Measurements from ENCODE around the gene GRM1. TPM values are rescaled to one million over a fixed set of nuclear protein-coding genes. Genes with fewer than 3 reads are reported as not detected.
"Not testable (repeated sequence)": the region's sequence is repeated elsewhere in the genome, so short reads cannot be mapped to it uniquely, and the experiment has no call there.

Gene GRM1
- total RNA-seq, 2 donors from 2014 or later, result 0.54 TPM; not detected in 1

DNA sequence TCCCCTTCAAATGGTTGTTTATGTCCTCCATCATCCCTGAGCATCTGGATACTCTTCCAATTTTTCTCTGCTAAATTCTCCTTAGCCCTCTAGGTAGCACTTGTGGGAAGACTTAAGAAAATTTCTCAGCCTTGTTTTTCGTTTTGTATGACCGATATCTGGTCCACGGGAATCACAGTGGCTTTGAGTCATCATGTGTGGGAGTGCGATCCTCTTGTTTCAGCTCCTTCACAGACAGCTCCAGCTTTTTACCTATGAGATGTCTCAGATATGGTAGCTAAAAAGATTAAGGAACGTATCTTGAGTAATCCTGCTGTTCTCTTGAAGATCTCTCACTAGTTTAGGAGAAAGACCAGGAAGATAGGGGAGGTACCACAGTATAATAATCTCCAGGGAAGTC lies 196.1 kb downstream of the GRM1 start:
- Histone ChIP-seq H3K27ac (no peak overlapping the region), H3K4me1 (ENCODE audit: control insufficient read depth in 1 of 2, low read depth in 2 of 2) (no peaks in the 10 kb centered on the region), H3K27me3 (replicated peaks; ENCODE audit: insufficient read depth) (no peaks in the 10 kb centered on the region), H3K4me3 (no peak overlapping the region), H3K9me3 (no peaks in the 10 kb centered on the region), H3K36me3 (no peaks in the 10 kb centered on the region)
- ATAC-seq (ENCODE audit: insufficient number of reproducible peaks, low FRiP score, low read depth) (no peak), DNase-seq (ENCODE audit: low spot score) (no peak)
- no peak for TF ChIP-seq CTCF (IDR thresholded peaks at IDR 0.05)

GRCh38 chr6:146240322-146240721 lies 211.5 kb downstream of the GRM1 start:
- Histone ChIP-seq H3K36me3 (no peaks in the 10 kb centered on the region), H3K4me1 (ENCODE audit: control insufficient read depth in 1 of 2, low read depth in 2 of 2) (no peaks in the 10 kb centered on the region), H3K27me3 (replicated peaks; ENCODE audit: insufficient read depth) (no peaks in the 10 kb centered on the region), H3K9me3 (no peaks in the 10 kb centered on the region), H3K27ac (no peak overlapping the region), H3K4me3 (no peak overlapping the region)
- TF ChIP-seq CTCF (IDR thresholded peaks at IDR 0.05), result no peak
- DNase-seq (ENCODE audit: low spot score) (no peak), ATAC-seq (ENCODE audit: insufficient number of reproducible peaks, low FRiP score, low read depth) (no peak)

DNA sequence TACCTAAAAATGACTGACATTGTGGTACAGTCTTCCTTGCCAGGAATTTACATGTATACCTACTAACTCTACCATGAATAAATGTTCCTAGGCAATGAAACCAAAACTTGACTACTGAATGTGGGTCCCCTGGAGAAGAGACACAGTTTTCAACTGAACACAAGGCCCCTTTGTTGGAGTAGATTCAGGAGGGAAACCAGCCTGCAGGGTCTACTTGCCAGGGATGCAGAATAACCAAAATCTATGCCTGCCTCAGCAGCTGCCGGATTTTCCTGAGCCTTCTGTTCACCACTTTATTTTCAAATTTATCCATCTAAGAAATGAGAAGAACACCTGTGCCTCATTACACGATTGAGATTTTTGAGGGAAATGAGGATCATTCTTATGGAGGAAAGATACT lies 211.9 kb downstream of the GRM1 start:
- Histone ChIP-seq H3K4me3 (no peak overlapping the region), H3K27me3 (replicated peaks; ENCODE audit: insufficient read depth) (no peaks in the 10 kb centered on the region), H3K36me3 (no peaks in the 10 kb centered on the region), H3K9me3 (no peaks in the 10 kb centered on the region), H3K4me1 (ENCODE audit: control insufficient read depth in 1 of 2, low read depth in 2 of 2) (no peaks in the 10 kb centered on the region), H3K27ac (no peak overlapping the region)
- no peak for ATAC-seq (ENCODE audit: insufficient number of reproducible peaks, low FRiP score, low read depth)
- DNase-seq (ENCODE audit: low spot score), result no peak
- no peak for TF ChIP-seq CTCF (IDR thresholded peaks at IDR 0.05)

DNA sequence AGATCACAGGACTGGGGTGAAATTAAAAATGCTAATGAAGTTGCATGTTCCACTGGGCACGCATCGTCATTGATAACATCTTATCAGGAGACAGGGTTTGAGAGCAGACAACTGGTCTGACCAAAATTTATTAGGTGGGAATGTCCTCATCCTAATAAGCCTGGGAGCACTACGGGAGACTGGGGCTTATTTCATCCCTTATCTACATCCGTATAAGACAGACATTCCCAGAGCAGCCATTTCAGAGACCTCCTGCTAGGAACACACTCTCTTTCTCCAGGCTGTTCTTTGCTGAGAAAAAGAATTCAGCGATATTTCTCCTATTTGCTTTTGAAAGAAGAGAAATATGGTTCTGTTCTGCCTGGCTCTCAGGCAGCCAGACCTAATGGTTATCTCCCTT lies 214.8 kb downstream of the GRM1 start:
- ATAC-seq (ENCODE audit: insufficient number of reproducible peaks, low FRiP score, low read depth); H3K9me3 ChIP-seq; H3K27ac ChIP-seq; H3K27me3 ChIP-seq (replicated peaks; ENCODE audit: insufficient read depth); H3K4me3 ChIP-seq; DNase-seq (ENCODE audit: low spot score); H3K4me1 ChIP-seq (ENCODE audit: control insufficient read depth in 1 of 2, low read depth in 2 of 2); H3K36me3 ChIP-seq: not testable (repeated sequence)

GRCh38 chr6:146244630-146245143 lies 215.8 kb downstream of the GRM1 start:
- Histone ChIP-seq H3K4me3 (no peak overlapping the region), H3K36me3 (no peaks in the 10 kb centered on the region), H3K4me1 (ENCODE audit: control insufficient read depth in 1 of 2, low read depth in 2 of 2) (no peaks in the 10 kb centered on the region), H3K27ac (no peak overlapping the region), H3K9me3 (no peaks in the 10 kb centered on the region), H3K27me3 (replicated peaks; ENCODE audit: insufficient read depth) (no peaks in the 10 kb centered on the region)
- ATAC-seq (ENCODE audit: insufficient number of reproducible peaks, low FRiP score, low read depth) (no peak), DNase-seq (ENCODE audit: low spot score) (no peak)
- TF ChIP-seq CTCF (IDR thresholded peaks at IDR 0.05), result no peak

- Histone ChIP-seq H3K4me1 (ENCODE audit: control insufficient read depth in 1 of 2, low read depth in 2 of 2) (no peaks in the 10 kb centered on the region), H3K27me3 (replicated peaks; ENCODE audit: insufficient read depth) (no peaks in the 10 kb centered on the region), H3K4me3 (no peak overlapping the region), H3K9me3 (no peaks in the 10 kb centered on the region), H3K27ac (no peak overlapping the region), H3K36me3 (no peaks in the 10 kb centered on the region)
- DNase-seq (ENCODE audit: low spot score) (no peak), ATAC-seq (ENCODE audit: insufficient number of reproducible peaks, low FRiP score, low read depth) (no peak)
- TF ChIP-seq CTCF (IDR thresholded peaks at IDR 0.05), result no peak
Measured at GRCh38 chr6:146246028-146246427, 217.2 kb downstream of the GRM1 start.

All from thoracic aorta (tissue), 2 donors.